NT2/D1 (cell line): Measurements from ENCODE around the gene SEPTIN3.

Source experiments
- SUZ12 ChIP-seq: IDR thresholded peaks from 2 replicates; pipeline ENCODE4 v1.6.1; 2011; ENCODE audit not compliant: insufficient read length, insufficient read depth; ENCODE audit errors: extremely low read depth
- YY1 ChIP-seq: IDR thresholded peaks from 2 replicates; pipeline ENCODE4 v1.6.1; 2011; ENCODE audit not compliant: insufficient read length, insufficient read depth
- ZNF274 ChIP-seq: IDR thresholded peaks from 2 replicates; pipeline ENCODE4 v1.6.1; 2011; ENCODE audit warnings: mild to moderate bottlenecking, low read depth, low read length

DNA sequence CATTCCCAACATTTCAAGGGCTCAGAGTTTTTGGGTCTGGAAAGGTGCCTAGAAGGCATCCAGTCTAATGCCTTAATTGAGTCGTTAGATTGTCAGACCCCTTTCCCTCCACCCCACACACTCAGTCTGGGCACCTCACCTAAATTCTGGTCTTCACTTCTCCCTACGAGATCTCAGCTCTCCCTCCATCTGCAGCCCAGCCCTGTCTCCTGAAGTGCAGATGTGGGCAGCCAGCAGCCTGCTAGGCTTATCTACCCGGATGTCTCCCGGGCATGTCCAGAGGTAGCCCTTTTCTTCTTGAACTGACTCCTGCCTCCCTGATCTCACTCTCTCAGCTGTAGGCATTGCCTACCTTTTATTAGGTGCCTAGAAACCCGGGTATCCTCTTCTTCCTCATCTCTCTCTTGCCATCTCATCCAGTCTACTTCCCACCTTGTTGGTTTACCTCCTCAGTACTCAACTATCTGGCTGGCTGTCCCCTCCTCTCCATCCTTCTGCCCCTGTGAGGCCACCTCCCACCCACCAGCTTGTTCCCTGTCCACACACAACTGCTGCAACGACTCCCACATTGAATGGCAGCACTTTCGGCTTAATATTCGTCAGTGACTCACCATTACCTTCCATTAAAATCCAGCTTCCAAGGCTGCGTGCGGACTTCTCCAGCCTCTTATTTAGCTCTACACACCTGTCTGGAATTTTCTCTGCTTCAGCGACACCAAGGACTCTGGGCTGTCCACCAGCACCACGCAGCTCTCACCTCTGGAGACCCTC, 6.2 kb downstream of the SEPTIN3 start:
- TF ChIP-seq ZNF274 (no peak), SUZ12 (no peak), YY1 (no peak)
